B cell (primary cell): ENCODE measurements around the gene DSCAML1. TPM values are rescaled to one million over a fixed set of nuclear protein-coding genes. Genes with fewer than 3 reads are reported as not detected.

Source experiments
- ATAC-seq: fragments of 200-7000 bp; cut with Tn5 transposase; one replicate; pipeline ENCODE4 v1.10.0; 2021; ENCODE audit warnings: low read depth, mild to moderate bottlenecking, moderate number of reproducible peaks, moderate library complexity
- CTCF ChIA-PET: fragments of 350-600 bp; sonication (Branson Sonifier 250); formaldehyde crosslinking; loops from one replicate; lab custom pipeline; 2021; ENCODE audit warnings: antibody characterized with exemption, inconsistent platforms; lab: Charles Lee
- POLR2A ChIA-PET: fragments of 350-600 bp; sonication (Branson Sonifier 250); formaldehyde crosslinking; loops from one replicate; lab custom pipeline; 2021; ENCODE audit warnings: antibody characterized with exemption; lab: Charles Lee
- DNase-seq: peaks from one replicate; pipeline ENCODE4 v3.0.0; 2013
- H2AFZ ChIP-seq: 2 replicates; pipeline ENCODE4 v1.6.1; 2012; ENCODE audit warnings: mild to moderate bottlenecking, low read depth, low read length; ENCODE audit not compliant: insufficient read depth, poor library complexity, severe bottlenecking
- H3K27ac ChIP-seq, 2 donors: 1 replicate in 1 of 2; 2 replicates in 1 of 2; pipeline ENCODE4 v1.5.1; 2012 to 2013; ENCODE audit warnings: low read length in 2 of 2, mild to moderate bottlenecking in 2 of 2, moderate library complexity in 1 of 2
- H3K27me3 ChIP-seq, 4 experiments: fragments of 200-600 bp in 1 of 4; sonication (generic) in 1 of 4; replicated peaks in 1 of 4; 1 replicate in 2 of 4; 2 replicates in 2 of 4; pipeline versions ENCODE4 v1.6.1 to v1.7.0; 2013 to 2016; ENCODE audit warnings: low read length in 3 of 4, mild to moderate bottlenecking in 2 of 4, mixed read lengths in 1 of 4, moderate library complexity in 1 of 4; ENCODE audit not compliant: insufficient read depth in 4 of 4, control insufficient read depth in 3 of 4; ENCODE audit errors: control extremely low read depth in 1 of 4
- H3K36me3 ChIP-seq, 2 experiments: replicated peaks in 1 of 2; 1 replicate in 1 of 2; 2 replicates in 1 of 2; pipeline versions ENCODE4 v1.6.1 to v1.7.1; 2013; ENCODE audit warnings: low read length in 1 of 2; ENCODE audit not compliant: insufficient read depth in 2 of 2, control insufficient read depth in 1 of 2; ENCODE audit errors: control extremely low read depth in 1 of 2, extremely low read depth in 1 of 2
- H3K4me1 ChIP-seq, 2 donors: fragments of 200-600 bp in 1 of 2; sonication (generic) in 1 of 2; 1 replicate in 1 of 2; 2 replicates in 1 of 2; pipeline versions ENCODE4 v1.5.1 to v1.6.1; 2013 to 2017; ENCODE audit warnings: low read length in 2 of 2; ENCODE audit not compliant: control insufficient read depth in 2 of 2, insufficient read depth in 2 of 2
- H3K4me2 ChIP-seq: replicated peaks from 2 replicates; pipeline ENCODE3; 2012; ENCODE audit warnings: mild to moderate bottlenecking, low read depth, low read length; ENCODE audit not compliant: poor library complexity, severe bottlenecking
- H3K4me3 ChIP-seq, 5 experiments: fragments of 200-600 bp in 1 of 5; sonication (generic) in 1 of 5; 1 replicate in 3 of 5; 2 replicates in 2 of 5; pipeline versions ENCODE4 v1.5.1 to v1.7.0; 2011 to 2016; ENCODE audit warnings: low read length in 4 of 5, mild to moderate bottlenecking in 4 of 5, low read depth in 2 of 5, control low read depth in 1 of 5, moderate library complexity in 1 of 5; ENCODE audit not compliant: insufficient read depth in 1 of 5; ENCODE audit errors: control extremely low read depth in 1 of 5, extremely low read depth in 1 of 5
- H3K79me2 ChIP-seq: fragments of 200-600 bp; sonication (generic); one replicate; pipeline ENCODE4 v1.6.0; 2016; ENCODE audit warnings: low read length; ENCODE audit not compliant: control insufficient read depth, insufficient read depth
- H3K9ac ChIP-seq: fragments of 200-600 bp; sonication (generic); 2 replicates; pipeline ENCODE4 v1.6.1; 2017; ENCODE audit warnings: mild to moderate bottlenecking, low read length, moderate library complexity
- H3K9me3 ChIP-seq, 3 donors: one replicate each; pipeline versions ENCODE4 v1.6.1 to v1.7.1; 2013; ENCODE audit warnings: low read length in 2 of 3; ENCODE audit not compliant: control insufficient read depth in 2 of 3, insufficient read depth in 1 of 3; ENCODE audit errors: control extremely low read depth in 1 of 3
- H4K20me1 ChIP-seq: 2 replicates; pipeline ENCODE4 v1.6.0; 2012; ENCODE audit warnings: mild to moderate bottlenecking, low read length; ENCODE audit not compliant: insufficient read depth, control insufficient read depth, poor library complexity, severe bottlenecking
- H3K27ac Mint-ChIP-seq: one replicate; pipeline ENCODE4 v1.8.0; 2021; ENCODE audit warnings: mixed read lengths
- H3K27me3 Mint-ChIP-seq: one replicate; pipeline ENCODE4 v1.8.0; 2021; ENCODE audit warnings: mixed read lengths
- H3K4me1 Mint-ChIP-seq: one replicate; pipeline ENCODE4 v1.8.0; 2021; ENCODE audit warnings: mixed read lengths
- H3K4me3 Mint-ChIP-seq: one replicate; pipeline ENCODE4 v1.8.0; 2021; ENCODE audit warnings: mixed read lengths
- H3K9me3 Mint-ChIP-seq: one replicate; pipeline ENCODE4 v1.8.0; 2022; ENCODE audit warnings: mixed read lengths; ENCODE audit not compliant: insufficient read depth
- EZH2 ChIP-seq: IDR thresholded peaks from 2 replicates; pipeline ENCODE4 v1.6.1; 2012; ENCODE audit warnings: borderline replicate concordance, low read depth, mild to moderate bottlenecking, moderate library complexity, low read length; ENCODE audit not compliant: insufficient read depth, poor library complexity, severe bottlenecking
- WGBS: methylation state at CpG from one replicate; pipeline ENCODE4 v1.1.5; 2013; ENCODE audit warnings: missing lambda C conversion rate; ENCODE audit not compliant: insufficient coverage; 5-methylcytosine and 5-hydroxymethylcytosine counted together
- intact Hi-C: fragments of 100-400 bp; cut with micrococcal nuclease; formaldehyde crosslinking; loops from one replicate; pipeline ENCODE4 v1.10.0; 2022
- polyA plus RNA-seq: library from polyadenylated mRNA; depleted of rRNA; stranded (reverse); fragments of >200 nt; gene quantifications from 2 replicates; pipeline ENCODE4 v1.2.3, GENCODE V29; 2012
- total RNA-seq, 2 donors: library from RNA; stranded (reverse); fragments of 120-200 nt in 1 of 2; gene quantifications; 1 replicate in 1 of 2; 2 replicates in 1 of 2; pipeline versions ENCODE4 v1.2.3 to v1.2.4, GENCODE V29; 2013 to 2022
- TF ChIP-seq, protein P1 (sequence below): fragments of 200-600 bp; IDR thresholded peaks from one replicate; pipeline ENCODE4 v1.8.0; 2022; ENCODE audit warnings: antibody characterized with exemption, mild to moderate bottlenecking

The DSCAML1 gene
- total and polyA plus RNA-seq, 2 donors (not counting 1 experiment from before 2014, with no cell fraction given) = 1.2 to 6.2 TPM

DNA sequence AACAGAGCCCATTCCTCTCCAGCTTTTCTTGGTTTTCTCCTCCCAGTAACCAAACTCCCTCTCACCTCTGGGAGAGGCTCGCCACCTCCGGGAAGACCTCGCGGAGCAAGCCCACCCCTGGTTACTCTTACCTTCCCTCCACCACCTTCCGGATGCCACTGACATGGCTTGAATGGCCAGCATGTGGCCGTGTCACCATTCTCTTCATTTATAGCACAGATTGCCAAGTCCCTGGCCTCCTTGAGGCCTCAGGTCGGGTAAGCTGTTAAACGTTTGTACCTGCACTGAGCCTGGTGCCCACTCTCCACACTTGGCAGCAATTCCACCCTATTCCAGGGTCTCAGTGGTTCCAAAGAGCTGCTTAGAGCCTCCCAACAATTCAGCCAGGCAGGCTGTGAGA is 35.5 kb upstream of the DSCAML1 start:
- WGBS = 95% methylated on average over 8 of the region's 8 CpGs
- CTCF ChIA-PET = interaction anchor here (1.1 to 5.9 kb wide), 9 partner anchors 9 to 339 kb away, joined by 3 to 40 read pairs (median 5); no protein-coding TSS in a partner anchor
- peaks cover 27 to 31% of the 10 kb centered on the region in 2 donors for H3K4me1 ChIP-seq

More for the DNA sequence above, 35.5 kb upstream of the DSCAML1 start:
- Histone ChIP-seq H3K36me3 (no peaks in the 10 kb centered on the region), H4K20me1 (no peaks in the 10 kb centered on the region), H3K27me3 (peaks cover 0 to 30% (median 6%) of the 10 kb centered on the region in 4 experiments), H3K79me2 (no peaks in the 10 kb centered on the region), H3K27ac (no peak overlapping the region), H3K4me2 (no peak overlapping the region), H3K4me3 (no peak overlapping the region), H2AFZ (no peak overlapping the region), H3K9ac (no peak overlapping the region), H3K9me3 (peaks cover 0 to 5% (median 0%) of the 10 kb centered on the region in 3 donors)
- no peak for DNase-seq
- Mint-ChIP-seq H3K27me3 (peaks cover 18% of the 10 kb centered on the region), H3K4me3 (no peak overlapping the region), H3K27ac (no peak overlapping the region), H3K9me3 (no peaks in the 10 kb centered on the region), H3K4me1 (peaks cover 30% of the 10 kb centered on the region)
- no peak for ATAC-seq
- POLR2A ChIA-PET = interaction anchor here (1.0 kb wide), 1 partner anchor 17 kb away, joined by 3 read pairs; no protein-coding TSS in a partner anchor
- no peak for TF ChIP-seq EZH2
- TF ChIP-seq, protein P1, sequence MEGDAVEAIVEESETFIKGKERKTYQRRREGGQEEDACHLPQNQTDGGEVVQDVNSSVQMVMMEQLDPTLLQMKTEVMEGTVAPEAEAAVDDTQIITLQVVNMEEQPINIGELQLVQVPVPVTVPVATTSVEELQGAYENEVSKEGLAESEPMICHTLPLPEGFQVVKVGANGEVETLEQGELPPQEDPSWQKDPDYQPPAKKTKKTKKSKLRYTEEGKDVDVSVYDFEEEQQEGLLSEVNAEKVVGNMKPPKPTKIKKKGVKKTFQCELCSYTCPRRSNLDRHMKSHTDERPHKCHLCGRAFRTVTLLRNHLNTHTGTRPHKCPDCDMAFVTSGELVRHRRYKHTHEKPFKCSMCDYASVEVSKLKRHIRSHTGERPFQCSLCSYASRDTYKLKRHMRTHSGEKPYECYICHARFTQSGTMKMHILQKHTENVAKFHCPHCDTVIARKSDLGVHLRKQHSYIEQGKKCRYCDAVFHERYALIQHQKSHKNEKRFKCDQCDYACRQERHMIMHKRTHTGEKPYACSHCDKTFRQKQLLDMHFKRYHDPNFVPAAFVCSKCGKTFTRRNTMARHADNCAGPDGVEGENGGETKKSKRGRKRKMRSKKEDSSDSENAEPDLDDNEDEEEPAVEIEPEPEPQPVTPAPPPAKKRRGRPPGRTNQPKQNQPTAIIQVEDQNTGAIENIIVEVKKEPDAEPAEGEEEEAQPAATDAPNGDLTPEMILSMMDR = no peak
- intact Hi-C loops = no loop called here
